ENCODE results near the gene CARD6. TPM values are rescaled to one million over a fixed set of nuclear protein-coding genes. Genes with fewer than 3 reads are reported as not detected.
A peak's percentile ranks its signal among the peaks of the same experiment; 100 is the strongest.
"Not testable (repeated sequence)": the region's sequence is repeated elsewhere in the genome, so short reads cannot be mapped to it uniquely, and the experiment has no call there.

The CARD6 gene
- total and polyA plus RNA-seq, 2 of the 8 experiments (the other 6 are each of a cell fraction or from before 2014, with no cell fraction given) = 0.41 to 0.50 TPM

DNA sequence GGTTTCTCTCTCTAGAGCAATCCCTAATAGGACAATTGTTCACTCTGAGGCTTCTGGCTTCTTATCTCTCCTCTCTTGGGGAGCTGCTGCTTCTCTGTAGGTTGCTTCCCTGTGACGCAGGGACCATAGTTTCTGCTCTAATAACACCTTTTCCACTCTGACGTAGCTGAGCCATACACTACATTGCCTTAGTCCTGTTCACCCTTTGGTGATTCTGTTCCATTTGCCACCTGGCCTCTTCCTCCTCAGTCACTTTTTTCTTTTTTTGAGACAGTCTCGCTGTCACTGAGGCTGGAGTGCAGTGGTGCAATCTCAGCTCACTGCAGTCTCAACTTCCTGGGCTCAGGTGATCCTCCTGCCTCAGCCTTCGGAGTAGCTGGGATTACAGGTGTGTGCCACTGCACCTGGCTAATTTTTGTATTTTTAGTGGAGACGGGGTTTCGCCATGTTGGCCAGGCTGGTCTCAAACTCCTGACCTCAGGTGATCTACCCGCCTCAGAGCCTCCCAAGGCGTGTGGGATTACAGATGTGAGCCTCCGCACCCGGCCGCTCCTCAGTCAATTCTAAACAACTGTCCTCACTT, 15.6 kb upstream of the CARD6 start:
- H3K18ac ChIP-seq (ENCODE audit: extremely low read depth, low read length); H2BK12ac ChIP-seq (ENCODE audit: low read depth, low read length); FAIRE-seq; H2BK20ac ChIP-seq (ENCODE audit: low read length); H3K27ac ChIP-seq (ENCODE audit: low read depth, low read length); H3K23me2 ChIP-seq (ENCODE audit: low read depth, low read length); H3K9me3 ChIP-seq (ENCODE audit: insufficient read depth in 2 of 2, low read depth in 1 of 2, low read length in 1 of 2); H2AK5ac ChIP-seq (ENCODE audit: low read depth, low read length); H2BK15ac ChIP-seq (ENCODE audit: low read length); H3K4ac ChIP-seq (replicated peaks; ENCODE audit: insufficient read length, low read depth, low read length); H3K14ac ChIP-seq (ENCODE audit: insufficient read length); H4K8ac ChIP-seq (ENCODE audit: extremely low read depth, insufficient read depth, low read length); H2AFZ ChIP-seq (ENCODE audit: low read length); H3K4me1 ChIP-seq (replicated peaks in 1 of 4; ENCODE audit: control insufficient read depth in 3 of 4, insufficient read depth in 4 of 4, low read length in 3 of 4); H3K23ac ChIP-seq (ENCODE audit: insufficient read length); H4K5ac ChIP-seq (ENCODE audit: insufficient read length, low read depth, low read length); DNase-seq (ENCODE audit: low read depth in 1 of 2, low spot score in 2 of 2); H4K91ac ChIP-seq (replicated peaks; ENCODE audit: insufficient read length, low read length); H3K79me1 ChIP-seq (ENCODE audit: low read depth, low read length); H2BK120ac ChIP-seq (replicated peaks; ENCODE audit: low read depth, low read length); H3K79me2 ChIP-seq (ENCODE audit: control insufficient read depth in 1 of 2, insufficient read depth in 2 of 2, low read length in 2 of 2); H3K4me2 ChIP-seq (ENCODE audit: insufficient read depth in 1 of 2, low read depth in 2 of 2, low read length in 2 of 2); H2BK5ac ChIP-seq (ENCODE audit: low read depth, low read length); H3K56ac ChIP-seq (replicated peaks; ENCODE audit: insufficient read length, low read depth, low read length); H3K27me3 ChIP-seq (replicated peaks in 1 of 4; ENCODE audit: control insufficient read depth in 3 of 4, extremely low read depth in 1 of 4, insufficient read depth in 3 of 4, low read length in 3 of 4); H3K4me3 ChIP-seq (ENCODE audit: extremely low read depth in 1 of 4, insufficient read depth in 2 of 4, low read depth in 3 of 4, low read length in 4 of 4): not testable (repeated sequence)
- ChIA-PET POLR2A (ENCODE audit: partially characterized antibody) (interaction anchor here (0.6 to 16.9 kb wide), 12 partner anchors 7 to 979 kb away, joined by 3 to 372 read pairs (median 4); partner anchors contain the start of genes CARD6 and RPL37), CTCF (ENCODE audit: partially characterized antibody) (interaction anchor here (0.9 to 1.5 kb wide), 5 partner anchors 9 to 53 kb away, joined by 3 to 4 read pairs (median 3); no protein-coding TSS in a partner anchor)
- H4K20me1 ChIP-seq (replicated peaks in 1 of 2; ENCODE audit: control insufficient read depth in 1 of 2, insufficient read depth in 2 of 2, low read length in 2 of 2) = peaks cover 2 to 11% of the 10 kb centered on the region in 2 experiments
- H3K9ac ChIP-seq (replicated peaks in 1 of 4; ENCODE audit: extremely low read depth in 1 of 4, low read depth in 3 of 4, low read length in 3 of 4) = peak overlapping the region in 1 of 4 experiments; percentile 34; a peak in 1 of 7 replicates
- whole genome bisulfite sequencing, 2 experiments (ENCODE audit: extremely low coverage in 1 of 2, insufficient coverage in 1 of 2, insufficient read length in 1 of 2, insufficient replicate concordance in 2 of 2, low coverage in 1 of 2, low lambda C conversion rate in 2 of 2, missing lambda C conversion rate in 1 of 2) = 91% methylated on average over 10 of the region's 11 CpGs; no CpG with 5 or more reads in 1 of the 2 experiments
- 0 out of 2 replicates have a peak, but pooled peaks have one; percentile 51 for TF ChIP-seq ATF2 (IDR thresholded peaks at IDR 0.05; ENCODE audit: low read length)
- peak; percentile 97 for TF ChIP-seq POLR2AphosphoS5 (IDR thresholded peaks at IDR 0.05; ENCODE audit: low read depth, low read length)
- TF ChIP-seq POLR2A (IDR thresholded peaks at IDR 0.05; ENCODE audit: control extremely low read depth in 1 of 2, low read depth in 2 of 2, low read length in 2 of 2) = peak; percentile 53 to 58; a peak in 2 of 3 replicates
- H3K36me3 ChIP-seq (ENCODE audit: control insufficient read depth in 2 of 4, insufficient read depth in 4 of 4, low read length in 3 of 4) = peaks cover 20 to 48% (median 40%) of the 10 kb centered on the region in 4 experiments

Data from H1 (cell line).